NCI-H146 treated with DMSO at 0.1 percent for 48 hours (cell line): ENCODE results near the gene CLMP.

Source experiments
- DNase-seq: peaks from one replicate; lab custom pipeline; 2025; ENCODE audit not compliant: unreplicated experiment; lab: John Stamatoyannopoulos, UW

The CLMP gene

DNA sequence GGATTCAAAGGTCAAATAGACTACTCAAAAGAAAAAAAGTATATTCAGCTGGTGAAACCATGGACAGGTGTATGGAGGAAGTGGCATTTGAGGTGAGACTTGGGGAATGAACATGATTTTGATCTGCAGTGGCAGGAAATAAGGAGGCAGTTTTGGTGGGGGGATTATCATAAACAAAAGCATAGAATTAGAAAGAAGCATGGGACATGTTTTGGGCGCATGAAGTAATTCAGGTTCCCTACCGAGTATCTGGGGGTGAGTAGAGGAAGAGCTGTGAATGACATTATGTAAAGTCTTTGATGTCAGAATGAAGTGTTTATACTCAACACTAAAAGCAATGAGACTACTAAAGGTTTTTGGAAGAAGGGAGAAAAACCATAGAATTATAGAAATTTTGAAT, 3.1 kb downstream of the CLMP start:
- DNase-seq = no peak

GRCh38 chr11:123190518-123190917, 4.5 kb downstream of the CLMP start:
- no peak for DNase-seq

DNA sequence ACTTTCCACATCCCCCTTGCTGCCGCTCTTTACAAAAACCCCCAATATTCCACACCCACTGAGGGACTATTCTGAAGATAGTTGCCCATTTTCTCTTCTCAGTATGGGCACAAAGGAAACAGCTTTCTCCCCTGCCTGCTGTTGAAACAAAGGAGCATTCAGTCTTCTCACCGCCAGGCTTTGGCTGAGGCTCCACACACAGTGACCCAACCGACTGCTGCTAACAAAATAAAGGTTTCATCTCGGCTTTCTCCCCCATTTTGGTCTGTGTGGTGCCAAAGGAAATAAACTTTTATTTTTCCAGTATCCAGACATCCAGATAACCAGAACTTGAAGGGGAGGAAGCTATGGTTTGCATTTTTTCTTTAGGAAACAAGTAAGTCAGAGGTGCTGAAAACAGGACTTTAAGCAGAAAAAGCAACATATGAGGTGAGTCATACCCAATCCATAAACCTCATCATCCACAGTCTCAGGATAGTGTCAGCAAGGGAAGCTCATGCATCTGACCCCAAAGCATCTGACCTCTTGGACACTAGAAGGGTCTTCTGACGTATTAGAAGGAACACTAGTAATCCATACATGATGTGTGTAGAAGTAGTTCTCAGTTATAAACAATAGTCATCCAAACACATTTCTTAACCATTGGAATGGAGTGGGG, 6.4 kb downstream of the CLMP start:
- DNase-seq = no peak

GRCh38 chr11:123187665-123188507, 7.2 kb downstream of the CLMP start:
- DNase-seq = no peak

- DNase-seq = no peak
These were observed 7.8 kb downstream of the CLMP start for GRCh38 chr11:123187248-123187647.

DNA sequence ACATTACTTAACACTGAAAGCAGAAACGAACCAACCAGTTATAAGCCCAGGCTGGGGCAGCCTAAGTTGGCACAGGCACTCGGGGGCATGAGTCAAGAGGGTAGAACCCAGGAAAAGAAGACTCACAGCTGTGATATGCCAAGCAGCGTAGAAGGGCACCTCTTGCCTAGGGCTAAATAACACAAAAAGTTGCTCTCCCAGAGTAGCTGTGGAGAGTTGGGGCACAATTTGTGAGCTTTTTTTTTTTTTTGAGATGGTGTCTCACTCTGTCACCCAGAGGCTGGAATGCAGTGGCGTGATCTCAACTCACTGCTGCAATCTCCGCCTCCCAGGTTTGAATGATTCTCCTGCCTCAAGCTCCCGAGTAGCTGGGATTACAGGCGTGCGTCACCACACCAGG, 8.8 kb downstream of the CLMP start:
- no peak for DNase-seq

GRCh38 chr11:123185326-123185725, 9.7 kb downstream of the CLMP start:
- DNase-seq = no peak

DNA sequence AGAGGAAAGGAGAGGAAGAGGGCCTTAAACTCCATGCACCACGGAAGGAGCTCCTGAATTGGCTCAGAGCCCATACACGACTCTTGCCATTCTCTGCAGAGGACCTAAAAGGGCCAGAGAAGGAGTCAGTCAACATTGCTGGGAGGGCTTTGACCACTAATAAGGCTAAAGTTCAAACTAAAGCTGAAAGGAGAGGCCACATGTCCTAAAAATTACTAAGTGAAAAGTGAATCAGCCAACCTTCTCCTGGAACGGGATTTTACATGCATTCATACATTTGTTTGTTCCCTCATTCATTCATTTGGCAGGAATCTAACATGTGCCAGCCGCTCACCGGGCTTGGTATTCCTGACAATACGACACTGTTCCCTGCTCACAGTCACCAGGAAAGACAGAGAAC, 10.5 kb downstream of the CLMP start:
- DNase-seq = no peak

DNA sequence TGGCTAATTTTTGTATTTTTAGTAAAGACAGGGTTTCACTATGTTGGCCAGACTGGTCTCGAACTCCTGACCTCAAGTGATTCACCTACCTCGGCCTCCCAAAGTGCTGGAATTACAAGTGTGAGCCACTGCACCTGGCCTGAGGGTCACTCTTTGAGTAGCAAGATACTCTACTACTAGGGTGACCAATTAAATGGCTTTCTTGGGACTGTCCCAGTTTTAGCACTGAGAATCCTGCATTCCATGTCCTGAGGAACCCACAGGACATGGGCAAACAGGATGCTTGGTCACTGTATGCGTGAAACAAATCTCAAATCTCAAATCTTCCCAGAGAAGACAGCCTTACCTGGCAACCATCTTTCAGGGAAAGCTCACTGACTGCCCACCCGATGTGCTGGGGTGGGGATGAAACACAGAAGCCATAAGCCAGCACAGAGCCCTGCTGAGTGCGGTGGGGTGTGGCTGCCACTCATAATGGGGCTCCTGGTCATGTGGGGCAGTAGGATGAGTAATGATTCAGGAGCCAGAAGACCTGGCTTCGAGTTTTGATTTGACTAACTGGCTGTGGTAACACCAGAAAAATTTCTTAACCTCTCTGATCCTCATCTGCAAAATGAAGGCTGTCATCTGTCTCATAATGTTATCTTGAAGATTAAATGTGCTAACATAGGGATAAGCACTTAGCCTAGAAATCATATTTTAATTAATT, 11.5 kb downstream of the CLMP start:
- no peak for DNase-seq

DNA sequence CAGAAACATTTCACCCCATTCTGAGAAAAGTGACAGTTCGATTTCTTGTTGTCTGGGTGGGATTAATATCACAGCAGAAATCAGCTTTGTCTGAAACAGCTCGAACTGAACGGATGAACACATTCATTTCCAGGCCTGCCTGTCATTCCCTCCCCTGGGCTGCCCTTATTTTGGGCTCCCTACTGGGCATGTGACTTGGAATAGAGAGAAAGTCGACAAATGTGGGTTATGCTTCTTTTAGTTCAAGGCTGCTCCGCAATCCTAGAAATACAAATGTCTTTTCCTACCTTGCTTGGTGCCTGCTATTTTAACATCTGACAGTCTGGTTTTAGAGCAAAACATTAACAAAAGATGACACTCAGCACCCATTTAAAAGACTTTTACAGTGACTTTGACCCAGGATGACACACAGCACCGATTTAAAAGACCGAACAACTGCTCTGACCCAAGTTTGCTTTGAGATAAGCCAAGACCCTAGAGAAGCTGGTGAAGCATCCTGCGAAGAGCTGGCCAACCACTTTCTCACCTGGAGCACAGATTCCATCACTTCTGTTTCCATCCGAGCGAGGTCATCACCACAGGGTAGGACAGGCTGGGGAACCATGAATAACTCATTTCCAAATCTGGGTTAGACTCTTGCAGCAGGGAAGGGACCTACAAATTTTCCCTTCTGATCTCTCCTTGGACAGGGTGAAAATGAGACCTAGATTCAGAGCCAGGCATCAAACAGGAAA, 13.1 kb downstream of the CLMP start:
- DNase-seq = no peak

GRCh38 chr11:123181075-123181474, 14.0 kb downstream of the CLMP start:
- no peak for DNase-seq

- DNase-seq = no peak
These were observed 14.5 kb downstream of the CLMP start for GRCh38 chr11:123180574-123180973.

DNA sequence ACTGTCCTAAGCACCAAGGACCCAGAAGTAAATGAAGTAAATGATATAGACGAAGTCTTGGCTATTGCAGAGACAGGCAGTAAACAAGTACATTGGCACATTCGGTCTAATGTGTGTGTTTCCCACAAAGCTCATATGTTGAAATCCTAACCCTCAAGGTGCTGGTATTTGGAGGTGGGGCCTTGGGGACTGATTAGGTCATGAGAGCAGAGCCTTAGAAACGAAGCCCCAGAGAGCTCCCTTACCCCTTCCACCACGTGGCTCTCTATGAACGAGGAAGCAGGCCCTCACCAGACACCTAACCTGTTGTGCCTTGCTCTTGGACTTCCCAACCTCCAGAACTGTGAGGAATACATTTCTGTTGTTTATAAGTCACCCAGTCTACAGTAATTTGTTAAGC, 14.9 kb downstream of the CLMP start:
- DNase-seq = no peak

DNA sequence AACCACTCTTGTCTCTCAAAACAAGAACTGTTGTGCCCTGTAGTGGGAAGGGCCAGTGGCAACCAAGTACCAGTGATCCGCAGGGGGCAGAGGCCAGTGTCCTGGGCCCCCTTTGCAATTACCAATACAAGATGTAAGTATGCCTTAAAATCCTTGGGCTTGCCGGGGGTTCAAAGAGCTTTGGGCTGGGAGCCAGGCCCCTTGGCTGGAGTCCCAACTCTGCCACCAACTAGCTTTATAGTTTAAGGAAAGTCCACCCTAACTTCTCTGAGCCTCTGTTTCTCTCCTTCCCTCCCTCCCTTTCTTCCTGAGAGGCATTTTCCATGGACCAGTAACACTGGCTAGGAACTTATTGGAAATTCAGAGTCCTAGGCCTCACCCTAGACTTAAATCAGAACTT, 15.5 kb downstream of the CLMP start:
- DNase-seq = no peak

DNA sequence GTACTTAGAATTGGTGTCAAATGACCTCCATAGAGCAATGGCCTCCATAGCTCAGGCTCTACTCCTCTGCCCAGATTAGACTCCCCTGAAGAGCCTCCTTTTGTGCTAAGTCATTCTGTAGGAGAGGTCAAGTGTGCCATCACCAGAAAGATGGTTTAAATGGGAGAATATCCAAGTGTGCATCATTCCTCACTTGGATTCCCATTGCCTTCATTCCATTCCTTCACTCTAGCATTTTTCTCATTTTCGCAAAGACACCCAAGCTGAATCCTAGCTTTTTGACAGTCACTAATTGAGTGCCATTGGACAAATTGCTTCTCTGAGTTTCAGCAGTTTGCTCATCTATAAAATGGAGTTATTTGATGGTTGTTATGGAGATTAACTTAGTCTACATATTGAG, 16.9 kb downstream of the CLMP start:
- DNase-seq = no peak

GRCh38 chr11:123176785-123177184, 18.3 kb downstream of the CLMP start:
- DNase-seq = no peak

GRCh38 chr11:123174196-123175183, 20.6 kb downstream of the CLMP start:
- no peak for DNase-seq

DNA sequence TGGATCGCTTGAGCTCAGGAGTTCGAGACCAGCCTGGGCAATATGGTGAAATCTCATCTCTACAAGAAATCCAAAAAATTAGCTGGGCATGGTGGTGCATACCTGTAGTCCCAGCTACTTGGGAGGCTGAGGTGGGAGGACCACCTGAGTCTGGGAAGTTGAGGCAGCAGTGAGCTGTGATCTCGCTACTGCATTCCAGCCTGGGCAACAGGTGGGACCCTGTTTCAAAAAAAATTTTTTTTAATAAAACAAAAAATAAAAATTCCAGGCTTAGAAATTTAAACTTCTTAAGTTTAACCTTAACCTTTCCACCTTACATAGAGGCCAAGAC, 21.2 kb downstream of the CLMP start:
- DNase-seq = no peak

- DNase-seq = no peak
These were observed 21.8 kb downstream of the CLMP start for GRCh38 chr11:123173040-123173855.
